NB4 (cell line): ENCODE results near the gene IFI27L1.

Experiments
- CTCF ChIP-seq: IDR thresholded peaks from one replicate; pipeline ENCODE4 v1.5.1; 2012; ENCODE audit warnings: low read depth, low read length
- MAX ChIP-seq: IDR thresholded peaks from 2 replicates; pipeline ENCODE4 v1.6.1; 2011; ENCODE audit warnings: low read depth, low read length
- MYC ChIP-seq: IDR thresholded peaks from 2 replicates; pipeline ENCODE4 v1.6.1; 2011; ENCODE audit warnings: low read depth, low read length

DNA sequence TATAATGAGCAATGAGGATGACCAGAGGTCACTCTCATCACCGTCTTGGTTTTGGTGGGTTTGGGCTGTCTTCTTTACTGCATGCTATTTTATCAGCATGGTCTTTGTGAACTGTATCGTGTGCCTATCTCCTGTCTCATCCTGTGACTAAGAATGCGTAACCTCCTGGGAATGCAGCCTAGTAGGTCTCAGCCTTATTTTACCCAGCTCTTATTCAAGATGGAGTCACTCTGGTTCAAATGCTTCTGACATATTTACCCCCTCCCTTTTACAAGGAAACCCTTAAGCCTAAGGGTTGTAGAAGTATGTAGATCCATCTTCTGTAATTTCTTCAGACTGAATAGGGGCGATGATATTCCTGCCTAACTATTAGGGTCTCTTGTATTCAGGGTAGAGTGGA lies 8.4 kb downstream of the IFI27L1 start:
- TF ChIP-seq CTCF (no peak), MYC (no peak), MAX (no peak)
